ENCODE measurements around the gene MUC4.
"Not testable (repeated sequence)": the region's sequence is repeated elsewhere in the genome, so short reads cannot be mapped to it uniquely, and the experiment has no call there.

MUC4 gene

GRCh38 chr3:195711813-195712534 lies 99.8 kb downstream of the MUC4 start:
- no peak for DNase-seq

- not testable (repeated sequence) for DNase-seq
Observed at GRCh38 chr3:195711091-195711812, 100.5 kb downstream of the MUC4 start.

GRCh38 chr3:195710126-195710905 lies 101.4 kb downstream of the MUC4 start:
- not testable (repeated sequence) for DNase-seq

- DNase-seq = no peak
Observed at GRCh38 chr3:195709676-195710085, 102.0 kb downstream of the MUC4 start.

- no peak for DNase-seq
Observed at GRCh38 chr3:195708626-195709481, 102.9 kb downstream of the MUC4 start.

- DNase-seq = no peak
Observed at GRCh38 chr3:195708061-195708460, 103.7 kb downstream of the MUC4 start.

GRCh38 chr3:195705081-195705991 lies 106.4 kb downstream of the MUC4 start:
- no peak for DNase-seq

- no peak for DNase-seq
Observed at GRCh38 chr3:195704433-195704999, 107.2 kb downstream of the MUC4 start.

- no peak for DNase-seq
Observed at GRCh38 chr3:195703776-195704175, 108.0 kb downstream of the MUC4 start.

GRCh38 chr3:195701042-195701915 lies 110.5 kb downstream of the MUC4 start:
- no peak for DNase-seq

GRCh38 chr3:195700319-195700718 lies 111.4 kb downstream of the MUC4 start:
- no peak for DNase-seq

- no peak for DNase-seq
Observed at GRCh38 chr3:195699860-195700259, 111.9 kb downstream of the MUC4 start.

GRCh38 chr3:195699388-195699771 lies 112.3 kb downstream of the MUC4 start:
- no peak for DNase-seq

GRCh38 chr3:195698647-195699387 lies 112.9 kb downstream of the MUC4 start:
- no peak for DNase-seq

GRCh38 chr3:195698325-195698646 lies 113.4 kb downstream of the MUC4 start:
- DNase-seq = no peak

- no peak for DNase-seq
Observed at GRCh38 chr3:195697582-195698324, 114.0 kb downstream of the MUC4 start.
